Esophagus muscularis mucosa (tissue), 4 donors: ENCODE results near the gene CENPB. TPM values are rescaled to one million over a fixed set of nuclear protein-coding genes. Genes with fewer than 3 reads are reported as not detected.

ENCODE experiments used
- DNase-seq: peaks from one replicate; pipeline ENCODE4 v3.0.0-alpha.2; 2017; ENCODE audit errors: extremely low spot score
- H3K27ac ChIP-seq, 4 donors: fragments of 200-600 bp; sonication (generic); replicated peaks in 1 of 4; 1 replicate in 3 of 4; 2 replicates in 1 of 4; pipeline ENCODE4 v1.5.1; 2016 to 2019; ENCODE audit warnings: mild to moderate bottlenecking in 1 of 4
- H3K27me3 ChIP-seq, 4 donors: fragments of 200-600 bp; sonication (generic); one replicate each; pipeline versions ENCODE4 v1.5.1 to v1.6.0; 2016 to 2019
- H3K36me3 ChIP-seq, 4 donors: fragments of 200-600 bp; sonication (generic); one replicate each; pipeline ENCODE4 v1.5.1; 2016 to 2019
- H3K4me1 ChIP-seq, 4 donors: fragments of 200-600 bp; sonication (generic); one replicate each; pipeline ENCODE4 v1.5.1; 2016 to 2019
- H3K4me3 ChIP-seq, 4 donors: fragments of 200-600 bp; sonication (generic); 1 replicate in 2 of 4; 2 replicates in 2 of 4; pipeline ENCODE4 v1.5.1; 2016 to 2019; ENCODE audit warnings: mild to moderate bottlenecking in 4 of 4, moderate library complexity in 1 of 4
- H3K9me3 ChIP-seq, 4 donors: fragments of 200-600 bp; sonication (generic); 1 replicate in 3 of 4; 2 replicates in 1 of 4; pipeline ENCODE4 v1.5.1; 2016 to 2019
- CTCF ChIP-seq, 3 experiments: fragments of 200-600 bp in 2 of 3; fragments of 450-650 bp in 1 of 3; sonication (generic) in 2 of 3; IDR thresholded peaks; one replicate each; pipeline ENCODE4 v1.5.1; 2017 to 2019; ENCODE audit warnings: antibody characterized with exemption in 3 of 3, mild to moderate bottlenecking in 2 of 3, moderate library complexity in 1 of 3
- EP300 ChIP-seq: sonication (generic); formaldehyde crosslinking; IDR thresholded peaks from one replicate; pipeline ENCODE4 v1.6.1; 2017; ENCODE audit warnings: antibody characterized with exemption
- POLR2A ChIP-seq: fragments of 450-650 bp; IDR thresholded peaks from one replicate; pipeline ENCODE4 v1.6.1; 2017; ENCODE audit warnings: antibody characterized with exemption, moderate library complexity, mild to moderate bottlenecking, low read depth
- POLR2AphosphoS5 ChIP-seq, 2 donors: sonication (generic); formaldehyde crosslinking; IDR thresholded peaks; one replicate each; pipeline ENCODE4 v1.6.1; 2017; ENCODE audit warnings: antibody characterized with exemption in 2 of 2
- WGBS: methylation state at CpG from one replicate; pipeline ENCODE4 v1.1.5; 2018; 5-methylcytosine and 5-hydroxymethylcytosine counted together
- intact Hi-C: fragments of 100-400 bp; cut with DNase I; formaldehyde crosslinking; loops from one replicate; pipeline ENCODE4 v1.15.1; 2023
- total RNA-seq, 4 donors: library from RNA; depleted of rRNA; stranded (reverse); fragments of >200 nt; gene quantifications; one replicate each; pipeline versions ENCODE4 v1.1.0 to v1.2.1, GENCODE V29; 2016

The CENPB gene
- total RNA-seq, 4 donors from 2014 or later = 131 to 225 (median 199) TPM

DNA sequence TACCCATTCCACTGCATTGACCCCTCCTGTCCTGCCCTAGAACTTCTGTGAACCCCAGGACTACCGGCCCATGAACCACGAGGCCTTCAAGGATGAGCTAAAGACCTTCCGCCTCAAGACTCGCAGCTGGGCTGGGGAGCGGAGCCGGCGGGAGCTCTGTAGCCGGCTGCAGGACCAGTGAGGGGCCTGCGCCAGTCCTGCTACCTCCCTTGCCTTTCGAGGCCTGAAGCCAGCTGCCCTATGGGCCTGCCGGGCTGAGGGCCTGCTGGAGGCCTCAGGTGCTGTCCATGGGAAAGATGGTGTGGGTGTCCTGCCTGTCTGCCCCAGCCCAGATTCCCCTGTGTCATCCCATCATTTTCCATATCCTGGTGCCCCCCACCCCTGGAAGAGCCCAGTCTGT is 18.2 kb upstream of the CENPB start:
- Histone ChIP-seq H3K4me3 (no peak overlapping the region), H3K36me3 (peaks cover 46 to 63% (median 54%) of the 10 kb centered on the region in 4 donors), H3K4me1 (peaks cover 40 to 72% (median 65%) of the 10 kb centered on the region in 4 donors), H3K27me3 (no peaks in the 10 kb centered on the region), H3K9me3 (peaks cover 0 to 5% (median 0%) of the 10 kb centered on the region in 4 donors), H3K27ac (peak overlapping the region; percentile 89 to 97 (median 94))
- DNase-seq = no peak
- 94% methylated on average over 9 of the region's 11 CpGs for WGBS
- TF ChIP-seq POLR2A (no peak), EP300 (no peak), POLR2AphosphoS5 (IDR thresholded peaks at IDR 0.05) (no peak), CTCF (IDR thresholded peaks at IDR 0.05) (no peak)
- intact Hi-C loops = no loop called here

DNA sequence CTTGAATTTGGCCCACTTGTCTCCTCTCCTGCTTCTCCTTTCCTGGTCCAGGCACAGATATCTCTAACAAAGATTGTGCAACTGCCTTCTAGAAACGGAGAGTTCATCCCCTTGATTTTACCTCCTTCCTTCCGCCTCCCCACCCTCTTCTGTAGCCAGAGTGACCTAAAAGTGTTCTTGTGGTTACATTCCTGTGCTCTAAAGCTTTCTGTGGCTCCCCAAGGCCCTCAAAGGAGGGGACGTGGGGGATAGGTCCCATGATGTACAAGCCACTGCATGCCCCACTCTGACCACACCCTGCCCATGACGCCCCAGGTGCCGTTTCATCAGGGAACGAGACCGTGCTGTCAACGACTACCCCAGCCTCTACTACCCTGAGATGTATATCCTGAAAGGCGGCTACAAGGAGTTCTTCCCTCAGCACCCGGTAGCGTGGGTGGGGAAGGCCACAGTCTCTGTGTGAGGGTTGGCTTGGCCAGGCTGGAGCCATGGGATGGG is 17.8 kb upstream of the CENPB start:
- Histone ChIP-seq H3K27me3 (no peaks in the 10 kb centered on the region), H3K4me3 (no peak overlapping the region), H3K27ac (peak overlapping the region; percentile 89 to 97 (median 94)), H3K4me1 (peaks cover 40 to 74% (median 66%) of the 10 kb centered on the region in 4 donors), H3K9me3 (peaks cover 0 to 5% (median 0%) of the 10 kb centered on the region in 4 donors), H3K36me3 (peaks cover 46 to 65% (median 55%) of the 10 kb centered on the region in 4 donors)
- no peak for DNase-seq
- TF ChIP-seq CTCF (IDR thresholded peaks at IDR 0.05) = no peak
- no peak for TF ChIP-seq EP300
- intact Hi-C loops = no loop called here
- WGBS = 82% methylated on average over 9 of the region's 11 CpGs

DNA sequence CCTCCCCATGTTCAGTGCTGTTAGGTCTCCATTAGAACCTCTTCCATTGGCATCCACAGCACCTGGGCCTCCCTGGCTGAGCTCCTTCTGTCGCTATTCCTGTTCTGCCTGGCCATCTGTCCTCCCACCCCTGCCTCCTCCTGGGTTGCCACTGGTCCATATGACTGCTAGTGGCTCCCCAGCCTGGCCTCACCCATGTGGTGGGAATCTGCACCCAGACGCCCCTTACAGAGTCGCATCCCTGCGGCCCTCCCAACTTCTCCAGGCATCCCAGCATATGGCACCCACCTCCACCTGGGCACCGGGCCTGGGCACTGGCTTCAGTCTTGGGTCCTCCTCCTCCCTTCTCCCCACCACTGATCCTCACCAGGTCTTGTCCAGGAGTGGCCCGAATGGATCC is 17.3 kb upstream of the CENPB start:
- Histone ChIP-seq H3K4me1 (peaks cover 39 to 76% (median 67%) of the 10 kb centered on the region in 4 donors), H3K27ac (peak overlapping the region in 3 of 4 donors; percentile 89 to 97 (median 96)), H3K9me3 (peaks cover 0 to 5% (median 0%) of the 10 kb centered on the region in 4 donors), H3K36me3 (peaks cover 46 to 70% (median 58%) of the 10 kb centered on the region in 4 donors), H3K27me3 (no peaks in the 10 kb centered on the region), H3K4me3 (no peak overlapping the region)
- WGBS = 80% methylated on average over 3 of the region's 6 CpGs
- TF ChIP-seq EP300 = no peak
- TF ChIP-seq POLR2A = no peak
- intact Hi-C loops = no loop called here
- no peak for DNase-seq

GRCh38 chr20:3803289-3803688 is 16.7 kb upstream of the CENPB start:
- no peak for DNase-seq
- intact Hi-C loops = no loop called here
- Histone ChIP-seq H3K36me3 (peaks cover 46 to 75% (median 60%) of the 10 kb centered on the region in 4 donors), H3K9me3 (peaks cover 0 to 5% (median 0%) of the 10 kb centered on the region in 4 donors), H3K27me3 (no peaks in the 10 kb centered on the region), H3K27ac (peak overlapping the region in 2 of 4 donors; percentile 5 to 96), H3K4me3 (no peak overlapping the region), H3K4me1 (peaks cover 34 to 77% (median 67%) of the 10 kb centered on the region in 4 donors)
- TF ChIP-seq POLR2A (no peak), EP300 (no peak), POLR2AphosphoS5 (IDR thresholded peaks at IDR 0.05) (no peak), CTCF (IDR thresholded peaks at IDR 0.05) (no peak)
- 89% methylated on average over 14 of the region's 14 CpGs for WGBS

DNA sequence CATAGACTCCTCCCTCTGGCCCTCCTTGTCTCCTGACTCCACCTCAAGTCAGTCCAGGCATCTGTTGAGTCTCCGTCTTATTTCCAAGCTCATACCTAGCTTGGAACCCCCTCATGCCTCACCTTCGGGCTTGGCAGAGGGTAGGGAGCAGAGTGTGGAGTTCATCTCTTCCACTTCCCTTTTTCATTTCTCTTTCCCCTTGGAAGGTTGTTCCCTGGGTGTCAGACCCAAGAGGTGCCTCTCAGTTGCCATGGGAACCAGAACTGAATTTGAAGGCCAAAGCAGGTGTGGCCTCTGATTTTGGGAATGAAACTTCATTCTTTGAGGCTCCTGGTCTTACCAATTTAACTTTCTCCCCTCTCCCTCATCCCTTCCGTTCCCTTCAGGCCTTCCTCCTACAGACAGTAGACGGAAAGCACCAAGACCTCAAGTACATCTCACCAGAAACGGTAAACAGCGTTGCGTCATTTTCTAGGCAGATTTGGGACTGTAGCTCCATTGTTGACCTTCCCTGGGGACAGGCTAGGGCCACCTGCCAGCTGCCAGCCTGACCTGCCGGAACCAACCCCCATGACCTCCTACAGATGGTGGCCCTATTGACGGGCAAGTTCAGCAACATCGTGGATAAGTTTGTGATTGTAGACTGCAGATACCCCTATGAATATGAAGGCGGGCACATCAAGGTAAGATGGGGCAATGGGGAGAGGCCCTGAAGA is 16.1 kb upstream of the CENPB start:
- Histone ChIP-seq H3K9me3 (peaks cover 0 to 5% (median 0%) of the 10 kb centered on the region in 4 donors), H3K4me3 (no peak overlapping the region), H3K27ac (peak overlapping the region in 3 of 4 donors; percentile 5 to 96 (median 23)), H3K4me1 (peaks cover 28 to 77% (median 67%) of the 10 kb centered on the region in 4 donors), H3K27me3 (no peaks in the 10 kb centered on the region), H3K36me3 (peaks cover 46 to 79% (median 61%) of the 10 kb centered on the region in 4 donors)
- TF ChIP-seq CTCF (IDR thresholded peaks at IDR 0.05) = no peak
- TF ChIP-seq POLR2A = no peak
- TF ChIP-seq EP300 = no peak
- TF ChIP-seq POLR2AphosphoS5 (IDR thresholded peaks at IDR 0.05) = no peak
- WGBS = 82% methylated on average over 11 of the region's 11 CpGs
- DNase-seq = no peak
- intact Hi-C loops = no loop called here
